Activated T-cell treated with anti-CD3 and anti-CD28 coated beads, Interleukin-2, amount 50 U/mL, for 1 hour (primary cell): ENCODE measurements around the gene ADGRG4.

ENCODE experiments used
- DNase-seq: peaks from one replicate; pipeline ENCODE4 v3.0.0-alpha.2; 2020

Gene ADGRG4

GRCh38 chrX:136306182-136306581 is 5.4 kb downstream of the ADGRG4 start:
- no peak for DNase-seq

- DNase-seq = no peak
Observed at GRCh38 chrX:136307471-136307870, 6.7 kb downstream of the ADGRG4 start.

GRCh38 chrX:136310411-136310810 is 9.6 kb downstream of the ADGRG4 start:
- DNase-seq = no peak

GRCh38 chrX:136318156-136318555 is 17.4 kb downstream of the ADGRG4 start:
- no peak for DNase-seq

- no peak for DNase-seq
Observed at GRCh38 chrX:136318895-136319597, 18.3 kb downstream of the ADGRG4 start.

GRCh38 chrX:136319600-136319999 is 18.8 kb downstream of the ADGRG4 start:
- no peak for DNase-seq

GRCh38 chrX:136321532-136321931 is 20.8 kb downstream of the ADGRG4 start:
- DNase-seq = no peak

GRCh38 chrX:136322064-136322463 is 21.3 kb downstream of the ADGRG4 start:
- no peak for DNase-seq

- no peak for DNase-seq
Observed at GRCh38 chrX:136325377-136325776, 24.6 kb downstream of the ADGRG4 start.

- no peak for DNase-seq
Observed at GRCh38 chrX:136328933-136329332, 28.2 kb downstream of the ADGRG4 start.

GRCh38 chrX:136336623-136337022 is 35.9 kb downstream of the ADGRG4 start:
- DNase-seq = no peak

- DNase-seq = no peak
Observed at GRCh38 chrX:136339702-136340101, 38.9 kb downstream of the ADGRG4 start.

GRCh38 chrX:136344320-136344719 is 43.6 kb downstream of the ADGRG4 start:
- DNase-seq = no peak

- DNase-seq = no peak
Observed at GRCh38 chrX:136346506-136346905, 45.7 kb downstream of the ADGRG4 start.

GRCh38 chrX:136347706-136348105 is 46.9 kb downstream of the ADGRG4 start:
- no peak for DNase-seq

GRCh38 chrX:136353526-136354093 is 52.8 kb downstream of the ADGRG4 start:
- DNase-seq = no peak

- no peak for DNase-seq
Observed at GRCh38 chrX:136354201-136354600, 53.4 kb downstream of the ADGRG4 start.

GRCh38 chrX:136369377-136369776 is 68.6 kb downstream of the ADGRG4 start:
- no peak for DNase-seq

GRCh38 chrX:136376713-136377112 is 76.0 kb downstream of the ADGRG4 start:
- no peak for DNase-seq

- no peak for DNase-seq
Observed at GRCh38 chrX:136380010-136380769, 79.4 kb downstream of the ADGRG4 start.

GRCh38 chrX:136386173-136386572 is 85.4 kb downstream of the ADGRG4 start:
- no peak for DNase-seq

GRCh38 chrX:136386826-136387225 is 86.1 kb downstream of the ADGRG4 start:
- DNase-seq = no peak

GRCh38 chrX:136387951-136388502 is 87.3 kb downstream of the ADGRG4 start:
- no peak for DNase-seq

GRCh38 chrX:136390921-136391320 is 90.2 kb downstream of the ADGRG4 start:
- DNase-seq = no peak
